DMS 273 treated with DMSO at 0.1 percent for 48 hours (cell line): ENCODE results near the gene SH3BP5.

Source experiments
- DNase-seq: peaks from one replicate; lab custom pipeline; 2025; lab: John Stamatoyannopoulos, UW

Gene SH3BP5

GRCh38 chr3:15205482-15205933 is 126.9 kb downstream of the SH3BP5 start:
- no peak for DNase-seq
